ENCODE results near the gene CD46. TPM values are rescaled to one million over a fixed set of nuclear protein-coding genes. Genes with fewer than 3 reads are reported as not detected.

CD46 gene
- total RNA-seq, 1 experiment from 2014 or later: 214 TPM

DNA sequence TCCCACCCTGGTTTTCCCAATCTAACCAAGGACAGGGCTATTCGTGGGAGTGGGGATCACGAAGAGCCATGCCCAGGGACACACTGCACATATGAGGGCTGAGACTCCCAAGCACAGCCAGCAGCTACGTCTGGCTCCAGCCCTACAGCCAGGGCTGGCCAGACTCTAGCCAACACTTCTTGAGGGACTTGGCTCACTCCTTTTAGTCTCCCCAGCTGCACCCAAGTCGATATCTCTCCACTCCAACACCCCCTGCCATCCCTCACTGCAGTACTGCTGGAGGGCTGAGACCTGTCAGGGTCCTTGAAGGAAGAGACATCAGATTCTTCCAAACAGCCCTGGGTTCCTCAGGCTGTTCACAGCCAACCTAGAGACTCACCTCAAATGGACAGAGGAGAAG lies 62.6 kb downstream of the CD46 start:
- H2AFZ ChIP-seq: no peak overlapping the region
- H3F3A ChIP-seq (ENCODE audit: insufficient read depth, low read depth): peaks cover 7% of the 10 kb centered on the region; the same call in 1 of the 2 replicates
- H3K4me1 ChIP-seq (replicated peaks; ENCODE audit: insufficient read depth): no peaks in the 10 kb centered on the region
- H3K36me3 ChIP-seq (ENCODE audit: low read depth): 0 out of 2 replicates have a peak, but pooled peaks cover 24% of the 10 kb centered on the region
- BruUV-seq (replicated peaks): no TSS peak
- H3K27ac ChIP-seq: no peak overlapping the region
- ChIA-PET CTCF (no interaction called here), POLR2A (ENCODE audit: unreplicated experiment) (no interaction called here)
- H4K20me1 ChIP-seq (ENCODE audit: insufficient read depth): no peaks in the 10 kb centered on the region
- H3K4me2 ChIP-seq: no peak overlapping the region
- intact Hi-C loops (cut with micrococcal nuclease; ENCODE audit: unreplicated experiment): no loop called here
- H3K4me3 ChIP-seq: no peak overlapping the region
- no peak for TF ChIP-seq EZH2 (IDR thresholded peaks at IDR 0.05; ENCODE audit: low read depth)
- TF ChIP-seq, protein P1, sequence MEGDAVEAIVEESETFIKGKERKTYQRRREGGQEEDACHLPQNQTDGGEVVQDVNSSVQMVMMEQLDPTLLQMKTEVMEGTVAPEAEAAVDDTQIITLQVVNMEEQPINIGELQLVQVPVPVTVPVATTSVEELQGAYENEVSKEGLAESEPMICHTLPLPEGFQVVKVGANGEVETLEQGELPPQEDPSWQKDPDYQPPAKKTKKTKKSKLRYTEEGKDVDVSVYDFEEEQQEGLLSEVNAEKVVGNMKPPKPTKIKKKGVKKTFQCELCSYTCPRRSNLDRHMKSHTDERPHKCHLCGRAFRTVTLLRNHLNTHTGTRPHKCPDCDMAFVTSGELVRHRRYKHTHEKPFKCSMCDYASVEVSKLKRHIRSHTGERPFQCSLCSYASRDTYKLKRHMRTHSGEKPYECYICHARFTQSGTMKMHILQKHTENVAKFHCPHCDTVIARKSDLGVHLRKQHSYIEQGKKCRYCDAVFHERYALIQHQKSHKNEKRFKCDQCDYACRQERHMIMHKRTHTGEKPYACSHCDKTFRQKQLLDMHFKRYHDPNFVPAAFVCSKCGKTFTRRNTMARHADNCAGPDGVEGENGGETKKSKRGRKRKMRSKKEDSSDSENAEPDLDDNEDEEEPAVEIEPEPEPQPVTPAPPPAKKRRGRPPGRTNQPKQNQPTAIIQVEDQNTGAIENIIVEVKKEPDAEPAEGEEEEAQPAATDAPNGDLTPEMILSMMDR (conservative IDR thresholded peaks at IDR 0.05): no peak
- H3K9me2 ChIP-seq (ENCODE audit: insufficient read depth): no peaks in the 10 kb centered on the region
- 0 out of 2 replicates have a peak, but pooled peaks cover 8% of the 10 kb centered on the region for H3K79me2 ChIP-seq (ENCODE audit: low read depth)
- no peaks in the 10 kb centered on the region for H3K27me3 ChIP-seq (ENCODE audit: insufficient read depth, low read depth)
- H3K9me3 ChIP-seq (ENCODE audit: insufficient read depth, low read depth): no peaks in the 10 kb centered on the region
- no peak for DNase-seq

DNA sequence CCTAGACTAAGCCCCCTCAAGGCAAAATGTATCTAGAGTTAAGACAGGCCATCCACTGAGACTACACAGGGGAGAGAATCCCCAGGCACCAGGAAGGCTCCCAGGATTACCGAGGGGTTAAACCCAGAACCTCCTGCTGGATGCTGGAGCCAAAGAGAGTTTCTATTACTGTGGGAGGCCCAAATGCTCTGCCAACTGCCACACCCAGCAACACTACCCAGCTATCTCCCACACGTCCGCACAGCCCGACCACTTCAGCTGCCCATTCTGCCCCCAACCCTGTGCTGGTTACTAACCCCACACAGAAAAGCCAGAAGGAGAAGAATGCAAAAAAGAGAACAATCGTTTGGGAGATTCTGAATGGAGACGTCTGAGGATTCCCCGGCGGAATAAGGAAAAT lies 63.6 kb downstream of the CD46 start:
- Histone ChIP-seq H3K4me1 (replicated peaks; ENCODE audit: insufficient read depth) (no peaks in the 10 kb centered on the region), H3K4me2 (no peak overlapping the region), H3K4me3 (no peak overlapping the region), H3K27ac (no peak overlapping the region), H3K9me2 (ENCODE audit: insufficient read depth) (no peaks in the 10 kb centered on the region), H3K9me3 (ENCODE audit: insufficient read depth, low read depth) (no peaks in the 10 kb centered on the region), H4K20me1 (ENCODE audit: insufficient read depth) (no peaks in the 10 kb centered on the region), H3K36me3 (ENCODE audit: low read depth) (0 out of 2 replicates have a peak, but pooled peaks cover 24% of the 10 kb centered on the region), H2AFZ (no peak overlapping the region), H3F3A (ENCODE audit: insufficient read depth, low read depth) (peaks cover 7% of the 10 kb centered on the region; the same call in 1 of the 2 replicates), H3K27me3 (ENCODE audit: insufficient read depth, low read depth) (no peaks in the 10 kb centered on the region), H3K79me2 (ENCODE audit: low read depth) (peaks cover 8% of the 10 kb centered on the region; the same call in 1 of the 2 replicates)
- intact Hi-C loops (cut with micrococcal nuclease; ENCODE audit: unreplicated experiment): no loop called here
- ChIA-PET CTCF (no interaction called here), POLR2A (ENCODE audit: unreplicated experiment) (no interaction called here)
- BruUV-seq (replicated peaks): no TSS peak
- TF ChIP-seq EZH2 (IDR thresholded peaks at IDR 0.05; ENCODE audit: low read depth): no peak
- TF ChIP-seq, protein P1 (conservative IDR thresholded peaks at IDR 0.05): no peak
- DNase-seq: no peak

DNA sequence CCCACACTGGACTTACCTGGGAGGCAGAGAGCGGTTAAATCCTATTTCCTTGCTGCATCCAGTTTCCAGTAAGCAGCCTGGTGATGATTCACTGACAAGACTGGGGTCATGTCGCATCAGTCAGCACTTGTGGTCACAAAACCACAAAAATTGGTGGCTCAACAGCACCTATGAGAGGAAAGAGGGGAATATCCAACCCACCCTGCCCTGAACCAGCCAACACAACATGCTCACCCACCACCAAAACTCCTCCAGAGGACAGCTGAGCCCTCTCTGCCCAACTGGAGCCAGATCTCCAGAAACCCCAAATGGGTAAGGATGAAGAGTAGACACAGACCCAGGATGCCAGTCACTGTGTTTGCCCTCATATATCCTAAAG lies 64.0 kb downstream of the CD46 start:
- Histone ChIP-seq H3K27ac (no peak overlapping the region), H3K9me3 (ENCODE audit: insufficient read depth, low read depth) (no peaks in the 10 kb centered on the region), H3K4me3 (no peak overlapping the region), H3K79me2 (ENCODE audit: low read depth) (peaks cover 12% of the 10 kb centered on the region), H3K4me2 (no peak overlapping the region), H3K27me3 (ENCODE audit: insufficient read depth, low read depth) (no peaks in the 10 kb centered on the region), H3K4me1 (replicated peaks; ENCODE audit: insufficient read depth) (no peaks in the 10 kb centered on the region), H3K36me3 (ENCODE audit: low read depth) (0 out of 2 replicates have a peak, but pooled peaks cover 24% of the 10 kb centered on the region), H2AFZ (no peak overlapping the region), H3K9me2 (ENCODE audit: insufficient read depth) (no peaks in the 10 kb centered on the region), H3F3A (ENCODE audit: insufficient read depth, low read depth) (peaks cover 7% of the 10 kb centered on the region; the same call in 1 of the 2 replicates), H4K20me1 (ENCODE audit: insufficient read depth) (no peaks in the 10 kb centered on the region)
- DNase-seq: no peak
- no peak for TF ChIP-seq EZH2 (IDR thresholded peaks at IDR 0.05; ENCODE audit: low read depth)
- TF ChIP-seq, protein P1 (conservative IDR thresholded peaks at IDR 0.05): no peak
- intact Hi-C loops (cut with micrococcal nuclease; ENCODE audit: unreplicated experiment): no loop called here
- no TSS peak for BruUV-seq (replicated peaks)
- POLR2A ChIA-PET (ENCODE audit: unreplicated experiment): no interaction called here
- CTCF ChIA-PET: no interaction called here
